Right lobe of liver (tissue), 6 donors: Measurements from ENCODE around the gene FAM168A. TPM values are rescaled to one million over a fixed set of nuclear protein-coding genes. Genes with fewer than 3 reads are reported as not detected.

Source experiments
- ATAC-seq, 4 donors: fragments of 200-7000 bp; cut with Tn5 transposase; one replicate each; pipeline ENCODE4 v1.9.1; 2020; ENCODE audit warnings: mild to moderate bottlenecking in 4 of 4, moderate library complexity in 4 of 4
- DNase-seq, 3 donors: peaks; one replicate each; pipeline ENCODE4 v3.0.0-alpha.2; 2020
- H3K27ac ChIP-seq, 3 donors: fragments of 200-600 bp; one replicate each; pipeline ENCODE4 v1.8.0; 2022
- H3K27me3 ChIP-seq, 2 donors: fragments of 200-600 bp; one replicate each; pipeline ENCODE4 v1.8.0; 2022
- H3K36me3 ChIP-seq, 4 donors: fragments of 200-600 bp; sonication (generic) in 1 of 4; one replicate each; pipeline versions ENCODE4 v1.5.1 to v1.8.0; 2017 to 2022; ENCODE audit warnings: control low read depth in 1 of 4
- H3K4me1 ChIP-seq, 4 donors: fragments of 200-600 bp; sonication (generic) in 1 of 4; one replicate each; pipeline versions ENCODE4 v1.5.1 to v1.8.0; 2017 to 2022; ENCODE audit warnings: control low read depth in 1 of 4
- H3K4me3 ChIP-seq, 3 donors: fragments of 200-600 bp; one replicate each; pipeline ENCODE4 v1.8.0; 2022
- H3K9me3 ChIP-seq, 4 donors: fragments of 200-600 bp; sonication (generic) in 1 of 4; one replicate each; pipeline versions ENCODE4 v1.5.1 to v1.8.0; 2017 to 2022; ENCODE audit warnings: control low read depth in 1 of 4
- CTCF ChIP-seq, 4 donors: fragments of 200-600 bp in 3 of 4; fragments of 450-650 bp in 1 of 4; IDR thresholded peaks; one replicate each; pipeline versions ENCODE4 v1.5.1 to v1.8.0; 2016 to 2022; ENCODE audit warnings: antibody characterized with exemption in 4 of 4, mild to moderate bottlenecking in 2 of 4
- POLR2A ChIP-seq: fragments of 450-650 bp; IDR thresholded peaks from one replicate; pipeline ENCODE4 v1.6.1; 2017; ENCODE audit warnings: antibody characterized with exemption, mild to moderate bottlenecking
- WGBS: methylation state at CpG from one replicate; pipeline ENCODE4 v1.1.6; 2018; ENCODE audit warnings: low coverage, low lambda C conversion rate; ENCODE audit not compliant: insufficient coverage; ENCODE audit errors: missing lambda C conversion rate; 5-methylcytosine and 5-hydroxymethylcytosine counted together
- intact Hi-C, 2 donors: fragments of 100-400 bp; cut with DNase I; formaldehyde crosslinking; loops; one replicate each; pipeline versions ENCODE4 v1.11.2 to v1.14.1; 2022
- total RNA-seq, 6 experiments: library from RNA; depleted of rRNA in 2 of 6; stranded (reverse); fragments of >200 nt in 2 of 6; fragmentation: NEBNext Ultra II Directional in 3 of 6; extraction: Animal tissue kit (Norgen Biotek cat#: 25700) in 3 of 6; gene quantifications; one replicate each; pipeline versions ENCODE4 v1.1.0 to v1.2.4, GENCODE V29; 2016 to 2023
- donor health status: DM: no; HTN: yes; CAD: no.
- donor health status: DM: no; HTN: no; CAD: no.
- donor health status: DM: no; HTN: no; CAD: no.
- donor health status: DM: no; HTN: yes; CAD: no.
- donor health status: DM: no; HTN: yes; CAD: no.

Gene FAM168A
- total RNA-seq, 6 experiments from 2014 or later = 13.0 to 21.5 (median 15.9) TPM

GRCh38 chr11:73383249-73384124, 214.4 kb downstream of the FAM168A start:
- Histone ChIP-seq H3K27ac (peak overlapping the region in 2 of 3 donors; percentile 53 to 72), H3K9me3 (no peaks in the 10 kb centered on the region), H3K4me1 (peaks cover 0 to 8% (median 0%) of the 10 kb centered on the region in 4 donors), H3K36me3 (no peaks in the 10 kb centered on the region), H3K27me3 (no peaks in the 10 kb centered on the region), H3K4me3 (no peak overlapping the region)
- TF ChIP-seq CTCF (IDR thresholded peaks at IDR 0.05) (no peak), POLR2A (no peak)
- intact Hi-C loops = loop anchor here in 1 of 2 donors (10.0 kb wide), 1 partner anchor 89 kb away; no protein-coding TSS in a partner anchor
- WGBS = 58% methylated on average over 3 of the region's 9 CpGs
- ATAC-seq (no peak), DNase-seq (no peak)

DNA sequence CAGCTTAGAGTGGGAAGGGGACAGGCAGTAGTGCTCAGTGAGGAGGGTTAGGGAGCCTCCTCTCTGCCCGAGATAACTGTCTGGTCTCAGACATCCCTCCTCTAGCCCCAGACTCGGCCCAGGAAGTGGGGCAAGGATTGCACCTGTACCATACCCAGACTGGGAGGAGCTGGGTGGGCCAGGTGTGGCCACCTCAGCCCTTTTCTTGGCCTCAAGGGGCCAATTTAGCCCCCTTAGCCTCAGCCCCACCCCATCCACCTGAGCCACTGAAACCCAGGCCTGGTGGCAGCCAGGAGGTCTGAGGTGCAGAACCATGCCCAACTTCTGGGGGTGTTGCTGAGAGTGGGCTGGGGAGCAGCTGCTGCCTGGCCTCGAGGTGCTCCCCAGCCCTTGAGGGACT, 215.2 kb downstream of the FAM168A start:
- no peak for DNase-seq
- peak overlapping the region in 1 of 3 donors; percentile 29 for H3K27ac ChIP-seq

GRCh38 chr11:73382183-73382582, 215.7 kb downstream of the FAM168A start:
- intact Hi-C loops = loop anchor here in 1 of 2 donors (10.0 kb wide), 1 partner anchor 87 kb away; no protein-coding TSS in a partner anchor
- no peak for DNase-seq
- Histone ChIP-seq H3K27me3 (no peaks in the 10 kb centered on the region), H3K4me3 (no peak overlapping the region), H3K4me1 (peaks cover 0 to 5% (median 0%) of the 10 kb centered on the region in 4 donors), H3K9me3 (no peaks in the 10 kb centered on the region), H3K27ac (no peak overlapping the region), H3K36me3 (no peaks in the 10 kb centered on the region)
- no CpG with 5 or more reads among the region's 7 CpGs for WGBS
- no peak for TF ChIP-seq POLR2A
- no peak for TF ChIP-seq CTCF (IDR thresholded peaks at IDR 0.05)
- ATAC-seq = no peak

More for the DNA sequence above, 215.2 kb downstream of the FAM168A start:
- ATAC-seq = no peak
- no peak for TF ChIP-seq CTCF (IDR thresholded peaks at IDR 0.05)
- TF ChIP-seq POLR2A = no peak
- Histone ChIP-seq H3K4me1 (peaks cover 0 to 5% (median 0%) of the 10 kb centered on the region in 4 donors), H3K36me3 (no peaks in the 10 kb centered on the region), H3K27me3 (no peaks in the 10 kb centered on the region), H3K4me3 (no peak overlapping the region), H3K9me3 (no peaks in the 10 kb centered on the region)
- intact Hi-C loops = loop anchor here in 1 of 2 donors (10.0 kb wide), 1 partner anchor 88 kb away; no protein-coding TSS in a partner anchor
- WGBS = no CpG with 5 or more reads among the region's 3 CpGs

GRCh38 chr11:73381589-73381988, 216.3 kb downstream of the FAM168A start:
- Histone ChIP-seq H3K27me3 (no peaks in the 10 kb centered on the region), H3K4me1 (peaks cover 0 to 7% (median 2%) of the 10 kb centered on the region in 4 donors), H3K4me3 (no peak overlapping the region), H3K36me3 (no peaks in the 10 kb centered on the region), H3K9me3 (no peaks in the 10 kb centered on the region), H3K27ac (no peak overlapping the region)
- DNase-seq (no peak), ATAC-seq (peak in 1 of 4 donors; percentile 10)
- WGBS = no CpG with 5 or more reads among the region's 6 CpGs
- intact Hi-C loops = loop anchor here in 1 of 2 donors (10.0 kb wide), 1 partner anchor 87 kb away; no protein-coding TSS in a partner anchor
- TF ChIP-seq POLR2A (no peak), CTCF (IDR thresholded peaks at IDR 0.05) (no peak)
